GM21723 (cell line): Measurements from ENCODE around the gene KCNAB1.

ENCODE experiments used
- ATAC-seq: cut with Tn5 transposase; IDR thresholded peaks from one replicate; pipeline ENCODE4 v1.9.1; 2021; ENCODE audit warnings: mild to moderate bottlenecking, moderate library complexity; ENCODE audit not compliant: unreplicated experiment

Gene KCNAB1

GRCh38 chr3:156443079-156443478 is 322.7 kb downstream of the KCNAB1 start:
- ATAC-seq, result no peak

GRCh38 chr3:156445117-156446090 is 325.0 kb downstream of the KCNAB1 start:
- ATAC-seq, result no peak

GRCh38 chr3:156448300-156448699 is 327.9 kb downstream of the KCNAB1 start:
- ATAC-seq, result peak; percentile 78

GRCh38 chr3:156449710-156450574 is 329.6 kb downstream of the KCNAB1 start:
- ATAC-seq, result peak; percentile 73

- no peak for ATAC-seq
Observed at GRCh38 chr3:156455839-156456238, 335.5 kb downstream of the KCNAB1 start.

- no peak for ATAC-seq
Observed at GRCh38 chr3:156456771-156457224, 336.4 kb downstream of the KCNAB1 start.

- ATAC-seq, result no peak
Observed at GRCh38 chr3:156459434-156459833, 339.1 kb downstream of the KCNAB1 start.

- peak; percentile 70 for ATAC-seq
Observed at GRCh38 chr3:156460206-156460611, 339.8 kb downstream of the KCNAB1 start.

- no peak for ATAC-seq
Observed at GRCh38 chr3:156461889-156462288, 341.5 kb downstream of the KCNAB1 start.

- ATAC-seq, result no peak
Observed at GRCh38 chr3:156463123-156463522, 342.7 kb downstream of the KCNAB1 start.

- no peak for ATAC-seq
Observed at GRCh38 chr3:156465194-156465593, 344.8 kb downstream of the KCNAB1 start.

GRCh38 chr3:156469456-156469855 is 349.1 kb downstream of the KCNAB1 start:
- no peak for ATAC-seq

GRCh38 chr3:156471431-156471830 is 351.1 kb downstream of the KCNAB1 start:
- ATAC-seq, result no peak

- no peak for ATAC-seq
Observed at GRCh38 chr3:156472150-156472549, 351.8 kb downstream of the KCNAB1 start.

- no peak for ATAC-seq
Observed at GRCh38 chr3:156472684-156473083, 352.3 kb downstream of the KCNAB1 start.

- no peak for ATAC-seq
Observed at GRCh38 chr3:156473341-156473740, 353.0 kb downstream of the KCNAB1 start.

GRCh38 chr3:156474560-156475389 is 354.4 kb downstream of the KCNAB1 start:
- ATAC-seq, result no peak

- ATAC-seq, result no peak
Observed at GRCh38 chr3:156477323-156477722, 356.9 kb downstream of the KCNAB1 start.

- ATAC-seq, result no peak
Observed at GRCh38 chr3:156478891-156479290, 358.5 kb downstream of the KCNAB1 start.

GRCh38 chr3:156479604-156480003 is 359.2 kb downstream of the KCNAB1 start:
- ATAC-seq, result no peak

GRCh38 chr3:156480949-156481348 is 360.6 kb downstream of the KCNAB1 start:
- no peak for ATAC-seq
